Adrenal gland (tissue), 12 donors: ENCODE measurements around the gene TCF12. TPM values are rescaled to one million over a fixed set of nuclear protein-coding genes. Genes with fewer than 3 reads are reported as not detected.

Experiments used
- DNase-seq, 7 donors: peaks; one replicate each; pipeline ENCODE4 v3.0.0-alpha.2; 2019 to 2020
- H3K27ac ChIP-seq, 5 donors: fragments of 200-600 bp; sonication (generic) in 4 of 5; 1 replicate in 3 of 5; 2 replicates in 2 of 5; pipeline versions ENCODE4 v1.5.1 to v1.8.0; 2016 to 2020; ENCODE audit warnings: mild to moderate bottlenecking in 1 of 5
- H3K27me3 ChIP-seq: fragments of 200-600 bp; 2 replicates; pipeline ENCODE4 v1.8.0; 2021
- H3K36me3 ChIP-seq, 2 donors: fragments of 200-600 bp; replicated peaks in 1 of 2; 1 replicate in 1 of 2; 2 replicates in 1 of 2; pipeline versions ENCODE4 v1.5.1 to v1.8.0; 2018 to 2022
- H3K4me1 ChIP-seq, 2 donors: fragments of 200-600 bp; replicated peaks in 1 of 2; 1 replicate in 1 of 2; 2 replicates in 1 of 2; pipeline versions ENCODE4 v1.5.1 to v1.8.0; 2018 to 2021
- H3K4me3 ChIP-seq, 4 donors: fragments of 200-600 bp; sonication (generic) in 3 of 4; one replicate each; pipeline ENCODE4 v1.5.1; 2016 to 2018
- H3K9me3 ChIP-seq, 3 donors: fragments of 200-600 bp; sonication (generic) in 1 of 3; replicated peaks in 1 of 3; 1 replicate in 2 of 3; 2 replicates in 1 of 3; pipeline versions ENCODE4 v1.5.1 to v1.8.0; 2016 to 2021
- POLR2A ChIP-seq, 2 donors: fragments of 450-650 bp; IDR thresholded peaks; one replicate each; pipeline ENCODE4 v1.6.1; 2017; ENCODE audit warnings: antibody characterized with exemption in 2 of 2, mild to moderate bottlenecking in 2 of 2, moderate library complexity in 1 of 2
- WGBS, 4 donors: extraction: QIAGEN DNeasy Blood & Tissue Kit in 2 of 4; methylation state at CpG; one replicate each; pipeline versions ENCODE4 v1.1.5 to v1.1.7; 2013 to 2017; 5-methylcytosine and 5-hydroxymethylcytosine counted together
- intact Hi-C, 2 donors: fragments of 100-400 bp; cut with DNase I; formaldehyde crosslinking; loops; one replicate each; pipeline versions ENCODE4 v1.14.1 to v1.15.0; 2022 to 2023
- polyA plus RNA-seq, 3 donors: library from polyadenylated mRNA; stranded (reverse); fragments of 200-250 nt in 2 of 3; fragments of 350-450 nt in 1 of 3; fragmentation: Illumina TruSeq in 1 of 3; extraction: RNeasy Lipid Tissue Mini Kit (QIAGEN cat#74804) in 1 of 3; gene quantifications; one replicate each; pipeline ENCODE4 v1.2.3, GENCODE V29; 2013 to 2014
- total RNA-seq, 9 donors: library from RNA; depleted of rRNA in 4 of 9; stranded (reverse); fragments of >200 nt in 4 of 9; fragments of 120-200 nt in 1 of 9; fragmentation: NEBNext Ultra II Directional in 1 of 9; extraction: Animal tissue kit (Norgen Biotek cat#: 25700) in 1 of 9; gene quantifications; one replicate each; pipeline versions ENCODE4 v1.1.0 to v1.2.4, GENCODE V29; 2013 to 2023
- TF ChIP-seq, protein P1 (sequence below), 6 experiments: fragments of 450-650 bp in 4 of 6; fragments of 200-600 bp in 2 of 6; sonication (generic) in 1 of 6; IDR thresholded peaks; 1 replicate in 5 of 6; 2 replicates in 1 of 6; pipeline versions ENCODE4 v1.5.1 to v1.8.0; 2016 to 2021; ENCODE audit warnings: antibody characterized with exemption in 6 of 6, mild to moderate bottlenecking in 2 of 6, moderate library complexity in 1 of 6
- donor health status: healthy with polysubstance abuse.
- donor health status: Bipolar disorder and iron deficiency.
- donor health status: DM: yes; HTN: yes; CAD: no.
- donor health status: DM: no; HTN: no; CAD: no.
- donor health status: DM: no; HTN: no; CAD: no.
- donor health status: DM: yes; HTN: yes; CAD: no.

The TCF12 gene
- total and polyA plus RNA-seq, 12 donors = 7.6 to 121 (median 75.6) TPM

DNA sequence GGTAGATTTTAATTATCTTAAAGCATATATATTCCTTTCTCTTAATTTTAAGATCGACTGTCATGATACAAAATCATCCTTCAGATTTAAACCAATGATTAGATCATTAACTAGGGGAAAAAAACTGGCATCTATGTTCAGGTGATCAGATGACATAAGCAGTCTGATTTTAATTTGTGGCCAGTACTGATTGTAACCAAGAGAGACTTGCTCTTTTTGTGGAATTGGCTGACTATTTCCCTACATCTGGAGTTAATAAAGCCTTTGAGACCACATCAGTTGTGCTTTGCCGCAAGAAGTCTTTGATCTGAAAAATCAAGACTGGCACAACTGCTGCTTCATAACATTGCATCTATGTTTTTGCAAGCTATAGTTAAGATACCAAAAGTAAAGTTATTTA, 309.5 kb downstream of the TCF12 start:
- no peak overlapping the region for H3K27ac ChIP-seq
- H3K27me3 ChIP-seq = no peaks in the 10 kb centered on the region
- TF ChIP-seq, protein P1, sequence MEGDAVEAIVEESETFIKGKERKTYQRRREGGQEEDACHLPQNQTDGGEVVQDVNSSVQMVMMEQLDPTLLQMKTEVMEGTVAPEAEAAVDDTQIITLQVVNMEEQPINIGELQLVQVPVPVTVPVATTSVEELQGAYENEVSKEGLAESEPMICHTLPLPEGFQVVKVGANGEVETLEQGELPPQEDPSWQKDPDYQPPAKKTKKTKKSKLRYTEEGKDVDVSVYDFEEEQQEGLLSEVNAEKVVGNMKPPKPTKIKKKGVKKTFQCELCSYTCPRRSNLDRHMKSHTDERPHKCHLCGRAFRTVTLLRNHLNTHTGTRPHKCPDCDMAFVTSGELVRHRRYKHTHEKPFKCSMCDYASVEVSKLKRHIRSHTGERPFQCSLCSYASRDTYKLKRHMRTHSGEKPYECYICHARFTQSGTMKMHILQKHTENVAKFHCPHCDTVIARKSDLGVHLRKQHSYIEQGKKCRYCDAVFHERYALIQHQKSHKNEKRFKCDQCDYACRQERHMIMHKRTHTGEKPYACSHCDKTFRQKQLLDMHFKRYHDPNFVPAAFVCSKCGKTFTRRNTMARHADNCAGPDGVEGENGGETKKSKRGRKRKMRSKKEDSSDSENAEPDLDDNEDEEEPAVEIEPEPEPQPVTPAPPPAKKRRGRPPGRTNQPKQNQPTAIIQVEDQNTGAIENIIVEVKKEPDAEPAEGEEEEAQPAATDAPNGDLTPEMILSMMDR (IDR thresholded peaks at IDR 0.05) = no peak
- no peak for TF ChIP-seq POLR2A (IDR thresholded peaks at IDR 0.05)
- DNase-seq = no peak
- 80 to 91% (median 87%) methylated on average over 2 of the region's 2 CpGs for WGBS, 4 donors
- H3K4me3 ChIP-seq = no peak overlapping the region
- no peaks in the 10 kb centered on the region for H3K9me3 ChIP-seq
- H3K36me3 ChIP-seq = peaks cover 0 to 7% of the 10 kb centered on the region in 2 donors
- intact Hi-C loops = no loop called here
- H3K4me1 ChIP-seq = peaks cover 0 to 12% of the 10 kb centered on the region in 2 donors

- intact Hi-C loops = no loop called here
- Histone ChIP-seq H3K9me3 (no peaks in the 10 kb centered on the region), H3K4me1 (peaks cover 0 to 9% of the 10 kb centered on the region in 2 donors), H3K4me3 (no peak overlapping the region), H3K27ac (no peak overlapping the region), H3K27me3 (no peaks in the 10 kb centered on the region), H3K36me3 (peaks cover 0 to 11% of the 10 kb centered on the region in 2 donors)
- TF ChIP-seq, protein P1 (IDR thresholded peaks at IDR 0.05) = no peak
- TF ChIP-seq POLR2A (IDR thresholded peaks at IDR 0.05) = no peak
- WGBS, 4 donors = 88 to 92% (median 90%) methylated on average over 4 of the region's 4 CpGs
- no peak for DNase-seq
Measured at GRCh38 chr15:57228395-57228794, 310.0 kb downstream of the TCF12 start.

DNA sequence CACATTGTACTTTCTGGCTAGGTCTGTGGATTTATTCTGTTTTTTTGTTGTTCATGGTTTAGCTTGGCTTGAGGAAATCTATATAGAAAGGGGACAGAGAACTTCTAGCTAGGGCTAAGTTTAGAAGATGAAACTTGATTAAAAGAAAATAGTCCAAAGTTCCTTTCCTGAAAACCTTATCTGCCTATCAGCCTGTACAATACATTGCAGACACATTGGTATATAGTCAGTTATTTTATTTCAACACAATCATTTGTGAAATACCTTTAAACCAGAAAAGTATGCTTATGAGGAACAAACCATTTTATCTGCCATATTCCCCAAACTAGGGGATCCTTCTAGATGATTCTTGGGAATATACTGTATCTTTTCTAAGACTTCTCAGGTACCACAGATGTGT, 310.6 kb downstream of the TCF12 start:
- DNase-seq = no peak
- no peaks in the 10 kb centered on the region for H3K27me3 ChIP-seq
- intact Hi-C loops = no loop called here
- peaks cover 0 to 8% of the 10 kb centered on the region in 2 donors for H3K4me1 ChIP-seq
- peaks cover 0 to 18% of the 10 kb centered on the region in 2 donors for H3K36me3 ChIP-seq
- H3K4me3 ChIP-seq = no peak overlapping the region
- H3K9me3 ChIP-seq = no peaks in the 10 kb centered on the region
- no peak overlapping the region for H3K27ac ChIP-seq
- TF ChIP-seq, protein P1 (IDR thresholded peaks at IDR 0.05) = no peak
- no peak for TF ChIP-seq POLR2A (IDR thresholded peaks at IDR 0.05)

GRCh38 chr15:57231559-57231958, 313.1 kb downstream of the TCF12 start:
- no peak for TF ChIP-seq POLR2A (IDR thresholded peaks at IDR 0.05)
- TF ChIP-seq, protein P1 (IDR thresholded peaks at IDR 0.05) = no peak
- 98 to 100% (median 98%) methylated on average over 1 of the region's 1 CpG for WGBS, 4 donors
- Histone ChIP-seq H3K27me3 (no peaks in the 10 kb centered on the region), H3K27ac (no peak overlapping the region), H3K9me3 (no peaks in the 10 kb centered on the region), H3K4me3 (no peak overlapping the region), H3K4me1 (no peaks in the 10 kb centered on the region), H3K36me3 (peaks cover 0 to 26% of the 10 kb centered on the region in 2 donors)
- intact Hi-C loops = no loop called here
- no peak for DNase-seq
